Pancreas (tissue), 10 donors: ENCODE data around the gene COL11A1. TPM values are rescaled to one million over a fixed set of nuclear protein-coding genes. Genes with fewer than 3 reads are reported as not detected.
A peak's percentile ranks its signal among the peaks of the same experiment; 100 is the strongest.
"Not testable (repeated sequence)": the region's sequence is repeated elsewhere in the genome, so short reads cannot be mapped to it uniquely, and the experiment has no call there.

Source experiments
- ATAC-seq, 4 donors: fragments of 200-7000 bp; cut with Tn5 transposase; one replicate each; pipeline versions ENCODE4 v1.8.0 to v1.9.1; 2020; ENCODE audit warnings: mild to moderate bottlenecking in 4 of 4, moderate library complexity in 4 of 4
- DNase-seq, 6 donors: peaks; one replicate each; pipeline ENCODE4 v3.0.0-alpha.2; 2020
- FAIRE-seq: peaks from 2 replicates; lab custom pipeline; 2012; peaks lifted over from hg19 to GRCh38; lab: Jason Lieb, UNC
- H3K27ac ChIP-seq, 4 donors: fragments of 200-600 bp; sonication (generic); 1 replicate in 3 of 4; 2 replicates in 1 of 4; pipeline versions ENCODE4 v1.5.0 to v1.8.0; 2020
- H3K27me3 ChIP-seq, 4 donors: fragments of 200-600 bp; one replicate each; pipeline ENCODE4 v1.8.0; 2021
- H3K36me3 ChIP-seq, 3 donors: fragments of 200-600 bp; sonication (generic) in 1 of 3; one replicate each; pipeline versions ENCODE4 v1.5.0 to v1.8.0; 2020 to 2021
- H3K4me1 ChIP-seq, 3 donors: fragments of 200-600 bp; one replicate each; pipeline ENCODE4 v1.8.0; 2021
- H3K4me3 ChIP-seq, 4 donors: fragments of 200-600 bp; sonication (generic) in 2 of 4; one replicate each; pipeline versions ENCODE4 v1.5.0 to v1.8.0; 2020 to 2021
- H3K9me3 ChIP-seq, 4 donors: fragments of 200-600 bp; one replicate each; pipeline ENCODE4 v1.8.0; 2021
- WGBS, 2 donors: extraction: QIAGEN DNeasy Blood & Tissue Kit; methylation state at CpG; one replicate each; pipeline ENCODE4 v1.1.7; 2013; 5-methylcytosine and 5-hydroxymethylcytosine counted together
- intact Hi-C, 3 donors: fragments of 100-400 bp; cut with DNase I; formaldehyde crosslinking; loops; one replicate each; pipeline versions ENCODE4 v1.11.1 to v1.14.2; 2022
- polyA plus RNA-seq, 2 donors: library from polyadenylated mRNA; stranded (reverse); fragments of 200-250 nt; gene quantifications; one replicate each; pipeline ENCODE4 v1.2.3, GENCODE V29; 2013
- total RNA-seq, 6 donors: library from RNA; stranded (reverse); fragmentation: NEBNext Ultra II Directional in 4 of 6; extraction: Animal tissue kit (Norgen Biotek cat#: 25700) in 4 of 6; gene quantifications; one replicate each; pipeline versions ENCODE4 v1.2.1 to v1.2.4, GENCODE V29; 2021 to 2023
- TF ChIP-seq, protein P1 (sequence below), 4 donors: fragments of 200-600 bp; sonication (generic) in 3 of 4; IDR thresholded peaks; one replicate each; pipeline versions ENCODE4 v1.5.0 to v1.8.0; 2021; ENCODE audit warnings: antibody characterized with exemption in 4 of 4
- donor health status: healthy with polysubstance abuse.
- donor health status: DM: no; HTN: no; CAD: no; lungs with moderate emphysema.
- donor health status: DM: no; HTN: no; CAD: no.
- donor health status: control.
- donor health status: control.
- donor health status: Bipolar disorder and iron deficiency.
- donor health status: DM: yes; HTN: yes; CAD: no.
- donor health status: DM: no; HTN: no; CAD: no.
- donor health status: DM: no; HTN: no; CAD: no.
- donor health status: DM: yes; HTN: yes; CAD: no.

COL11A1 gene
- total and polyA plus RNA-seq, 8 donors = 0.08 to 5.7 (median 0.38) TPM; not detected in 1

DNA sequence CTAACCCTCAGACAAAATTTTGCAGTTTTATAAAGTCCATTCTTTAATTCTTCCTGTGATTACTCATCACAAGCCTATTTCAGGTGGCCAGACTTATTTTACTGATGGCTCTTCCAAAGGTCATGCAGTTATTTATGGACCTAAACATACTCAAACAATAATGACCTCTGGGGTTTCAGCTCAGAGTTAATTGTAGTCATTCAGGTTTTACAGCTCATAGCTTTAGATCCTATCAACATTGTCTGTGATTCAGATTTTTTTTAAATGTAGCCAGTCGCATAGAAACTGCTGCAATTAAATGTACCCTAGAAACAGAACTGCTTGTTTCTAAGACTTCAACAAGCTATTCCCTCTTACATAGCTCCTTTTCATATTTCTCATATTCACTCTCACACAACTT, 270.8 kb downstream of the COL11A1 start:
- Histone ChIP-seq H3K4me1 (no peaks in the 10 kb centered on the region), H3K27me3 (no peaks in the 10 kb centered on the region), H3K27ac (no peak overlapping the region), H3K36me3 (no peaks in the 10 kb centered on the region), H3K9me3 (no peaks in the 10 kb centered on the region), H3K4me3 (no peak overlapping the region)
- no peak for DNase-seq
- intact Hi-C loops = no loop called here
- FAIRE-seq = no peak
- WGBS, 2 donors = 54 to 71% methylated on average over 1 of the region's 1 CpG
- TF ChIP-seq, protein P1, sequence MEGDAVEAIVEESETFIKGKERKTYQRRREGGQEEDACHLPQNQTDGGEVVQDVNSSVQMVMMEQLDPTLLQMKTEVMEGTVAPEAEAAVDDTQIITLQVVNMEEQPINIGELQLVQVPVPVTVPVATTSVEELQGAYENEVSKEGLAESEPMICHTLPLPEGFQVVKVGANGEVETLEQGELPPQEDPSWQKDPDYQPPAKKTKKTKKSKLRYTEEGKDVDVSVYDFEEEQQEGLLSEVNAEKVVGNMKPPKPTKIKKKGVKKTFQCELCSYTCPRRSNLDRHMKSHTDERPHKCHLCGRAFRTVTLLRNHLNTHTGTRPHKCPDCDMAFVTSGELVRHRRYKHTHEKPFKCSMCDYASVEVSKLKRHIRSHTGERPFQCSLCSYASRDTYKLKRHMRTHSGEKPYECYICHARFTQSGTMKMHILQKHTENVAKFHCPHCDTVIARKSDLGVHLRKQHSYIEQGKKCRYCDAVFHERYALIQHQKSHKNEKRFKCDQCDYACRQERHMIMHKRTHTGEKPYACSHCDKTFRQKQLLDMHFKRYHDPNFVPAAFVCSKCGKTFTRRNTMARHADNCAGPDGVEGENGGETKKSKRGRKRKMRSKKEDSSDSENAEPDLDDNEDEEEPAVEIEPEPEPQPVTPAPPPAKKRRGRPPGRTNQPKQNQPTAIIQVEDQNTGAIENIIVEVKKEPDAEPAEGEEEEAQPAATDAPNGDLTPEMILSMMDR (IDR thresholded peaks at IDR 0.05) = no peak
- ATAC-seq = no peak

DNA sequence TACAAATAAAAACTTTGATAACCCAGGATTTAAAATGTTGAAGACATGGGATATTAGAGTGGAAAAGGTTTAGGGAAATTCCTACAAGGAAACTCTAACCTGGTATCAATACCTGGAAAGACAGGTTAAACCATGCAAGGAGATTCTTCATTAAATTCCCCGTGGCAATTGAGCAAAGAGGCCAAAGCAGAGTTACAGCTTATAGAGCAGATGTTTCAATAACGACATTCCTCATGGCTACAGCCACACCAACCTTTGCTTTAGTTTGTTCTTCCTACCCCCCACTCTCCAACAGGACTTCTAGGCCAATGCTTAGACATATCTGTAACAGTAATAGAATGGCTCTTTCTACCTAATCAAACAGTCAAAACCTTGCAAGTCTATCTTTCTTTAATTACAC, 271.3 kb downstream of the COL11A1 start:
- intact Hi-C loops = no loop called here
- H3K27me3 ChIP-seq = no peaks in the 10 kb centered on the region
- H3K4me1 ChIP-seq = no peaks in the 10 kb centered on the region
- 36 to 38% methylated on average over 2 of the region's 2 CpGs for WGBS, 2 donors
- TF ChIP-seq, protein P1 (IDR thresholded peaks at IDR 0.05) = no peak
- no peaks in the 10 kb centered on the region for H3K9me3 ChIP-seq
- no peak overlapping the region for H3K4me3 ChIP-seq
- no peaks in the 10 kb centered on the region for H3K36me3 ChIP-seq
- ATAC-seq (no peak), DNase-seq (no peak), FAIRE-seq (no peak)
- no peak overlapping the region for H3K27ac ChIP-seq

DNA sequence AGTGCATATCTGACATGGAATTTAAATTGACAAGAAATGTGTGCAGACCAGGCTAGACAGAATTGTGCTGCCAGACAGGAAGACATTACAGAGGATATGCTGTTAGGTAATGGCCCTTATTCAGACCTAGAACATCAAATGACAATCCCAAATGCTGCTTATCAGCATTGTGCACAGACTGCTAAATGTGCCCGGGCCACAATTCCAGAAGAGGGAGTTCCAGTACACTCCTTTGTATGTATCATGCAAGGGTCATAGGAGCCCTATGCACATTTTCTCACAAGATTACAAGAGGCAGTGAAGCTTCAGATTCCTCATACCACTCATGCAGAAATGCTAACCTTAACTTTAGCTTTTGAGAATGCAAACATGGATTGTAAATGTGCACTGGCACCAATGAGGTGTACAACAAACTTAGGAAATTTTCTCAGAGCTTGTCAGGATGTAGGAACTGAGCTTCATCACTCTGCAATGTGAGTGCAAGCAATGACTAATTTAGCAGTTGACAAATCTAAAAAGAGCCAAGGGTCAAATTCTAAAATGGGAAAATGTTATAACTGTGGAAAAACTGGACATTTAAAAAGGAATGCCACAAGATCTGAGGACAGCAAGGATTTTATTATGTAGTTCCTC, 273.5 kb downstream of the COL11A1 start:
- intact Hi-C loops = no loop called here
- WGBS, 2 donors = 66 to 67% methylated on average over 1 of the region's 1 CpG
- DNase-seq = no peak
- no peaks in the 10 kb centered on the region for H3K9me3 ChIP-seq
- TF ChIP-seq, protein P1 (IDR thresholded peaks at IDR 0.05) = no peak
- no peak overlapping the region for H3K4me3 ChIP-seq
- H3K27ac ChIP-seq = no peak overlapping the region
- H3K4me1 ChIP-seq = no peaks in the 10 kb centered on the region
- ATAC-seq = no peak
- H3K36me3 ChIP-seq = no peaks in the 10 kb centered on the region
- no peaks in the 10 kb centered on the region for H3K27me3 ChIP-seq
- FAIRE-seq = no peak

DNA sequence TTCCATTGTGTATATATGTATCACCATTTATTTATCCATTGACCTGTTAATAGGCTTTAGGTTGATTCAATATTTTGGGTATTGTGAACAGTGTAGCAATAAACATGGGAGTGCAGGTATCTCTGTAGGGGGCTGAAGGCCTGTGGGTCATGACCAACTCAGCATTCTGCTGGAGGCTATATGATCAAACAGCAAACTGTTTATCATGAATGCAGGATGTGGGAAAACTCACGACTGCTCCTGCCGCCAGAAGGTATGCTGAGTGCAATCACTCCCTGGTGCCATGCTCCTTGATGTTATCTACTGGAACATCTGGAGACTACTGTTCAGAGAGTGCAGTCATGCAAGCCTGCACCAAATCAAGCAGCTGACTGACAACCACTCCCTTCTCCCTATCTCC, 275.2 kb downstream of the COL11A1 start:
- no peaks in the 10 kb centered on the region for H3K9me3 ChIP-seq
- TF ChIP-seq, protein P1 (IDR thresholded peaks at IDR 0.05) = no peak
- 62 to 84% methylated on average over 2 of the region's 2 CpGs for WGBS, 2 donors
- H3K4me3 ChIP-seq = no peak overlapping the region
- intact Hi-C loops = no loop called here
- no peak overlapping the region for H3K27ac ChIP-seq
- no peaks in the 10 kb centered on the region for H3K36me3 ChIP-seq
- no peaks in the 10 kb centered on the region for H3K4me1 ChIP-seq
- DNase-seq (no peak), FAIRE-seq (no peak), ATAC-seq (no peak)
- H3K27me3 ChIP-seq = no peaks in the 10 kb centered on the region

DNA sequence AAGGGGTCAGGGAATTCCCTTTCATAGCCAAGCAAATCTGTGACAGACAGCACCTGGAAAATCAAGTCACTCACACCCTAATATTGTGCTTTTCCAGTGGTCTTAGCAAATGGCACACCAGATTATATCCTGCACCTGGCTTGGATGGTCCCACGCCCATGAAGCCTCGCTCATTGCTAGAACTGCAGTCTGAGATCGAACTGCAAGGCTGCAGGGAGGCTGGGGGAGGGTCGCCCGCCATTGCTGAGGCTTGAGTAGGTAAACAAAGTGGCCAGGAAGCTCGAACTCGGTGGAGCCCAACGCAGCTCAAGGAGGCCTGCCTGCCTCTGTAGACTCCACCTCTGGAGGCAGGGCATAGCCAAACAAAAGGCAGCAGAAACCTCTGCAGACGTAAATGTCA, 281.6 kb downstream of the COL11A1 start:
- intact Hi-C loops, FAIRE-seq, H3K36me3 ChIP-seq, H3K27ac ChIP-seq, H3K4me1 ChIP-seq, H3K9me3 ChIP-seq, ATAC-seq, H3K27me3 ChIP-seq, H3K4me3 ChIP-seq: not testable (repeated sequence)
- DNase-seq = peak in 1 of 6 donors; percentile 13
- WGBS, 2 donors = 53 to 57% methylated on average over 9 of the region's 9 CpGs
